GM19452 (cell line): Measurements from ENCODE around the gene BCAS2.

ENCODE experiments used
- ATAC-seq: cut with Tn5 transposase; IDR thresholded peaks from one replicate; pipeline ENCODE4 v1.9.1; 2021; ENCODE audit not compliant: unreplicated experiment

The BCAS2 gene

DNA sequence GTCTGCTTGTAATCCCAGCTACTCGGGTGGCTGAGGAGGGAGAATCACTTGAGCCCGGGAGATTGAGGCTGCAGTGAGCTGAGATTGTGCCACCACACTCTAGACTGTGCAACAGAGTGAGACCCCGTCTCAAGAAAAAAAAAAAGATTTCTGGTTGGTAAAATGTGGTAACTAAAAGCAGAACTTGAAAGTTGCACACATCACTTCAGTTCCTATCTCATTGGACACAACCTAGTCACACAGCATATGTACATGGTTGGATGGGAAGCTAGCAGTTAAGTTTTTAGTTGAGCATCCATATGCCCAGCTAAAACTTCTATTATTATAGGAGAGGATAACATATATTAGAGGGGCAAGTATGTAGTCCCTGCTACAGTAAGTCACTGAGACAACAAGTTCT, 22.1 kb downstream of the BCAS2 start:
- ATAC-seq, result peak; percentile 57

DNA sequence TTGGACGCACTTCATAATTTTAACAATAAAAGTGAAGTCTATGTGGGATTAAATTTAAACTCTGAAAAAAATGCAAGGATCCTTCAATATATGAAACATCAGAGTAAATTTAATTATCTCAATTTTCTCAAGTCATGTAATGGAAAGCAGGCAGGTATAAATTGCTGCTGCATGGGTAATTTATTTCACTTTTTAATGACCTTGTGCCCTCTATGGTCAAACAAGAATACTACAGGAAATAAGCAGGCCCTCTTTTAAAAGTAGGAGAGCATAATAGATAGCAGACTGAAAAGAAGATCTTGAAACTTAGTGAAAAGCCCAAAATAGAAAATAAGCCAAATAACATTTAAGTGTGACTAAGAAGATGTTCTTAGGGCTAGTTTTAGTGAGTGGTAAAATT, 22.9 kb downstream of the BCAS2 start:
- ATAC-seq, result no peak

GRCh38 chr1:114554577-114554976, 26.8 kb downstream of the BCAS2 start:
- no peak for ATAC-seq

DNA sequence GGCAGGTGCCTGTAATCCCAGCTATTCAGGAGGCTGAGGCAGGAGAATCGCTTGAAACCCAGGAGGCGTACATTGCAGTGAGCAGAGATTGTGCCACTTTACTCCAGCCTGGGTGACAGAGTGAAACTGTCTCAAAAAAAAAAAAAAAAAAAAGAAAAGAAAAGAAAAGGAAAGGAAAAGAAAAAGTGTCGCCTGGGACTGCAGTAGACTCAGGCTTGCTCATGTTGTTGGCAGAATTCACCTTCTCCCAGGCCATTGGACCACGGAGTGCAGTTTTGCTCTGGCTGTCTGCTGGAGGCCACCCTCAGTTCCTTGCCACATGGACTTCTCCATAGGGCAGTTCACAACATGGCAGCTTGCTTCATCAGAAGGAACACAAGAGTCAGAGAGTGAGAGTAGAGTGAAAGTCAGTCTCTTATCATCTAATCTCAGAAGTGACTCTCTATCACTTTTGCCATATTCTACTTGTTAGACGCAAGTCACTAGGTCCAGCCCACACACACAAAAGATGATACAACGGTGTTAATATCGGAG, 29.2 kb downstream of the BCAS2 start:
- no peak for ATAC-seq

DNA sequence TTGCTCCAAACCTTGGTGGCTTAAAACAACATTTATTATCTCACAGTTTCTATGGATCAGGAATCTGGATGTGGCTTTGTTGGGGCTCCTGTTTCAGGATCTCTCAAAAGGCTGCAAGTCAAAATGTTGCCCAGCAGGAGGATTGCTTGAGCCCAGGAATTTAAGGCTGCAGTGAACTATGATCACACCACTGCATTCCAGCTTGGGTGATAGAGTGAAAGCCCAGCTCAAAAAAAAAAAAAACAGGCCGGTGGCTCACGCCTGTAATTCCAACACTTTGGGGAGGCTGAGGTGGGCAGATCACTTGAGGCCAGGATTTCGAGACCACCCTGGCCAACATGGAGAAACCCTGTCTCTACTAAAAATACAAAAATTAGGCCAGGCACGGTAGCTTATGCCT, 30.0 kb downstream of the BCAS2 start:
- no peak for ATAC-seq

DNA sequence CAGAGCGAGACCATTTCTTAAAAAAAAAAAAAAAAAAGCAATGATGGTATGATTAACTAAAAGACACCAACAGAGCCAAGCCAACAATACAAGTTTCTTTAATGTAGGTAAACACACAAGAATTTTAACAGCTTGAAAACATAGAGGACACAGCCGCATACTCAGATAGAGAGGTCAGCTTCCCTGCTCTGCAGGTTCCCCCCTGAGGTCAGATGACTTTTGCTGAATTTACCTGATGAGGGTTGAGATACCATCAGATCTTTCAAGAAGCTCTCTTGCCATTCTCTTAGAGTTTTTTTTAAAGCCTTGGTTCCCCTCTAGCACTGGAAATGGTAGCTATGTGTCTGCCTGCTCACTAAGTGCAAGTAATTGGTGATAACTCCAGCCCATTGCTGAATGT, 31.1 kb downstream of the BCAS2 start:
- no peak for ATAC-seq

DNA sequence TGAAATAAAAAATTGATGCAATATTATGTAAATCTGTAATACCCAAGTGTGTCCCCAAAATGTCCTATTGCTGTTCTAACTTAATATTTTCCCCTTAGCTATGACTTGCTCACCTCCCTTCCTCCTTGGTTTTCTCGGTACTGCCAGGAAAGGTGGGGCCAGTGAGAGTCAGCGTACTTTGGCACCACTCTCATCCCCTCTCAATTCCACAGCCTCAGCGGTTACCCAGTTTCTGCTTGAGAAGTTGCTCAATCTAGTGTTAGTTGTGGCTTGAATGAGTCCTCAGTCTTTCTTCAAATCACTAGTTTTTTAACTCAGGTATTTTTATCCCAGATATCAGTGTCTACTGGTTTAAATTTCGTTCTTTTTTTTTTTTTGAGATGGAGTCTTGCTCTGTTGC, 32.3 kb downstream of the BCAS2 start:
- ATAC-seq, result no peak

DNA sequence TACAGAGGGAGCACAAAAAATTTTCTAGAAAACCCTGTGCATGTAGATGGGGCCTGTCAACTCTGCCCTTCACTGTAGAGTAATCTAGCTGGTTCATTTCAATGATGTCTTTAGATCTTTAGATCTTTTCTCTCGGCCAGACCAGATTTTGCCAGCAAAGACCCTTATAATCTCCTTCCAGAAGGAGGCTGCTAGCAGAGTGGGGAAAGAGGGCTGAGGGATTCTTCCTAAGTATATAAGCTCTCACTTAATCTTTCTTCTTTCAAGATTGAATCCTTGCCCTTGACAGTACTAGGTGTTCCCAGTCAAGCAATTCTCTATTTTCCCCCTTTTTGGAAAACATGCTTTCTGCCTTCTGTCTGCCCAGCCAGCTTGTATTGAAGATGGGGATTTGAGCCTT, 34.3 kb downstream of the BCAS2 start:
- no peak for ATAC-seq

- no peak for ATAC-seq
These were observed 35.6 kb downstream of the BCAS2 start for GRCh38 chr1:114545796-114546195.

DNA sequence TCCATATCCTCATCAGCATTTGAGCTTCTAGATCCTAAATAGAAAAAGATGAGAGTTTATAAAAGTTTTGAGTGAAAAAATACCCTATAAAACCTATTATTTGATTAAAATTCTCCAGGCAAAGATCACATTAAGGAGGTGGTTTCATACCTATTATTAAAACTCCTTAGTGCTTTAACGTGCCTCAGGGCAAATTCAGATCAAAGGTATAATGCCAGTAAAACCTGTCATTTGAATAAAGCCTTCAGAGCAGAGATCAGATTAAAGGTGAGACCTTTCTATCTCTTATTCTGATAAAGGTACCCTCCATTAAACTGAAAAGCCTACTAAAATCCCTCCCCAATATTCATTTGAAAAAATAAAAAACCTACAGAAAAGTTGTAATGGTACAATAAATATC, 36.1 kb downstream of the BCAS2 start:
- ATAC-seq, result no peak

- ATAC-seq, result no peak
These were observed 40.6 kb downstream of the BCAS2 start for GRCh38 chr1:114540821-114541220.

GRCh38 chr1:114540272-114540671, 41.1 kb downstream of the BCAS2 start:
- ATAC-seq, result no peak

DNA sequence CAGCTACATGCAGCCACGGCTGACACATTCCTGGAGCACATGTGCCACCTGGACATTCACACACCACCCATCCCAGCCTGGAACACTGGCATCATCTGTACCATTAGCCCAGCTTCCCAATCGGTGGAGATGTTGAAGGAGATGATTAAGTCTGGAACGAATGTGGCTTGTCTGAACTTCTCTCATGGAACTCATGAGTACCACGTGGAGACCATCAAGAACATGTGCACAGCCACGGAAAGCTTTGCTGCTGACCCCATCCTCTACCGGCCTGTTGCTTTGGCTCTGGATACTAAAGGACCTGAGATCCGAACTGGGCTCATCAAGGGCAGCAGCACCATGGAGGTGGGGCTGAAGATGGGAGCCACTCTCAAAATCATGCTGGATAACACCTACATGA, 45.4 kb downstream of the BCAS2 start:
- ATAC-seq, result no peak

GRCh38 chr1:114535401-114535800, 46.0 kb downstream of the BCAS2 start:
- no peak for ATAC-seq

DNA sequence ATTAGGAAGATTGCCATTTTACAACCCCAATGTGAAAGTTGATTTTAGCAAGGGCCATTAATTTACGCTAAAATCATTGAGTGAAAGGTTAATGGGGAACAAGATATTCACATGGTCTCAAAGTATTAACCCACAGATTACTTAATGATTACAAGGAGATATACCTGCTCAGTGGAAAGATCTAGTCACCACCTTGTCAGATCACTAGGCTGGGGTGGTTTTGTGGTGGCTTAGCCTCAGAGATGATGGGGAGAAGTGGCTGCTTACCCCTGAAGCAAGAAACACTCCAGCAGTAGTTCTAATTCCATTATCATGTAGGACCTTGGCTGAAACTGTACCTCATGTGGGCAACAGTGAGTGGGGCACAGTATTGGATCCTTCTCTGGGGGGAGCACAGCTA, 50.3 kb downstream of the BCAS2 start:
- no peak for ATAC-seq

GRCh38 chr1:114530224-114530623, 51.2 kb downstream of the BCAS2 start:
- ATAC-seq, result no peak

- ATAC-seq, result no peak
These were observed 56.5 kb downstream of the BCAS2 start for GRCh38 chr1:114524944-114525343.

DNA sequence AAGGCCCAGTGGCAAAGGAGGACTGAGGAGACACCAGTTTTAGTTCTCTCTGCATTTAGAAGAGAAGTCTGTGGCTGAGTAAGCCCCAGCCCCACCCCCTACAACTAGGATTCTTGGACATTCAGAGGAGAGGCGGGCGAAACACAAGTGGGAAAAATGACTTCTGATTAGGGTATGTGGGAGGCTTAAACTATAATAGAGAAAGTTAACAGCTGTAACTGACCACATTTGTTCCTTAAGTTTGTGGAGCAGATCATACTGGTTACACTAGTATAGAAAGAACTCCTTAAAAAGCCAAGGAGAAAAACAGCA, 59.2 kb downstream of the BCAS2 start:
- no peak for ATAC-seq

DNA sequence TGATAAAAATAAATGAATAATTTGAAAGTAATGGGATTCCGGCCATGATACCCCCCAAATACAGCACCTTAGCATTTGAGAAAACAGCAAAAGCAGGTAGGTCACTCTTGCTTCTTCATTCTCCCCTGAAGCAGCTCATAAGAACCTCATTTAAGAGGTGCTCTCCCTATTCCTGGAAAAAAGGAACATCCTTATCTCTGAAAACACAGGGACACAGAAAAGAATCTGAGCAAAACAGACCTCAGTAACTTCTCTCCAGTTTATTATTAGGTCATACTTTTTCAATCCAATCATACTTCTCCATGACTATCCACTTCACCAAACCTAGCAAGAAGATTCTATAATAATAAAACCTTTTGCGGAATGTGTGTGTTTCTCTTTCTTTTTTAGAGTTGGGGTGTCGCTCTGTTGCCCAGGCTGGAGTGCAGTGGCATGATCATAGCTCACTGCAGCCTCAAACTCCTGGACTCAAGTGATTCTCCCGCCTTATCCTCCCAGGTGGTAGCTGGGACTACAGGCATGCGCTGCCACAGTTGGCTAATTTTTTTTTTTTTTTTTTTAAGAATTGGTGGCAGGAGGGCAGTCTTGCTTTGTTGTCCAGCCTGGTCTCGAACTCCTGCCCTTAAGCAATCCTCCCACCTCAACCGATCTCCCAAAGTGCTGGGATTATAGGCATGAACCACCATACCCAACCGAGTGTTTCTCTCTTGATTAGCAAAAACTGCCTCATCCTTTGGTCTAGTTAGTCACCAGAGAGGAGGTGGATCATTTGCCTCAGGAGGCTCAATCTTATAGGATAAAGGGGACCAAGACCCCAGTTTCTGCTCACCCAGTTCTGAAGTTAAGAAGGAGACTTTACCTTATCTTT, 59.8 kb downstream of the BCAS2 start:
- no peak for ATAC-seq
